GM23248 (cell line): ENCODE measurements around the gene CNGA4. TPM values are rescaled to one million over a fixed set of nuclear protein-coding genes. Genes with fewer than 3 reads are reported as not detected.

Source experiments
- DNase-seq: peaks from one replicate; pipeline ENCODE4 v3.0.0-alpha.2; 2015
- H2AFZ ChIP-seq: fragments of 200-600 bp; sonication (generic); 2 replicates; pipeline ENCODE4 v1.6.1; 2016; ENCODE audit warnings: antibody characterized with exemption
- H3F3A ChIP-seq: fragments of 200-600 bp; sonication (generic); 2 replicates; pipeline ENCODE4 v1.6.1; 2016; ENCODE audit warnings: mild to moderate bottlenecking, antibody characterized with exemption, mixed run types; ENCODE audit not compliant: insufficient read depth
- H3K27ac ChIP-seq: fragments of 200-600 bp; sonication (generic); 2 replicates; pipeline ENCODE4 v1.5.1; 2016; ENCODE audit warnings: mild to moderate bottlenecking
- H3K27me3 ChIP-seq: fragments of 200-600 bp; sonication (generic); replicated peaks from 2 replicates; pipeline ENCODE4 v1.6.1; 2016; ENCODE audit warnings: mild to moderate bottlenecking; ENCODE audit not compliant: insufficient read depth
- H3K36me3 ChIP-seq: fragments of 200-600 bp; sonication (generic); 2 replicates; pipeline ENCODE4 v1.6.1; 2016; ENCODE audit warnings: low read depth, mild to moderate bottlenecking
- H3K4me1 ChIP-seq: fragments of 200-600 bp; sonication (generic); 2 replicates; pipeline ENCODE4 v1.6.1; 2016; ENCODE audit warnings: mild to moderate bottlenecking; ENCODE audit not compliant: insufficient read depth
- H3K4me2 ChIP-seq: fragments of 200-600 bp; sonication (generic); one replicate; pipeline ENCODE4 v1.6.1; 2016; ENCODE audit warnings: mild to moderate bottlenecking; ENCODE audit not compliant: unreplicated experiment
- H3K4me3 ChIP-seq: fragments of 200-600 bp; sonication (generic); 2 replicates; pipeline ENCODE4 v1.5.1; 2016; ENCODE audit warnings: mild to moderate bottlenecking
- H3K79me2 ChIP-seq: fragments of 200-600 bp; sonication (generic); 2 replicates; pipeline ENCODE4 v1.6.1; 2016; ENCODE audit warnings: mild to moderate bottlenecking; ENCODE audit not compliant: insufficient read depth
- H3K9ac ChIP-seq: fragments of 200-600 bp; sonication (generic); 2 replicates; pipeline ENCODE4 v1.6.1; 2016; ENCODE audit warnings: mild to moderate bottlenecking
- H3K9me2 ChIP-seq: fragments of 200-600 bp; sonication (generic); 2 replicates; pipeline ENCODE4 v1.6.1; 2016; ENCODE audit warnings: mixed run types, mild to moderate bottlenecking, moderate library complexity; ENCODE audit not compliant: insufficient read depth
- H3K9me3 ChIP-seq: fragments of 200-600 bp; sonication (generic); one replicate; pipeline ENCODE4 v1.6.1; 2017; ENCODE audit warnings: low read depth
- H4K20me1 ChIP-seq: fragments of 200-600 bp; sonication (generic); 2 replicates; pipeline ENCODE4 v1.6.0; 2016; ENCODE audit not compliant: insufficient read depth
- EZH2 ChIP-seq: fragments of 200-600 bp; sonication (generic); IDR thresholded peaks from 2 replicates; pipeline ENCODE4 v1.6.1; 2018; ENCODE audit warnings: antibody characterized with exemption, mild to moderate bottlenecking; ENCODE audit not compliant: insufficient read depth, poor library complexity, severe bottlenecking
- EZH2phosphoT487 ChIP-seq: fragments of 200-600 bp; sonication (generic); IDR thresholded peaks from 2 replicates; pipeline ENCODE4 v1.6.1; 2018; ENCODE audit warnings: antibody characterized with exemption, moderate library complexity, mild to moderate bottlenecking, low read depth; ENCODE audit not compliant: insufficient read depth
- WGBS, 2 experiments: methylation state at CpG; one replicate each; pipeline ENCODE4 v1.1.6; 2015 to 2017; ENCODE audit warnings: low lambda C conversion rate in 2 of 2, low coverage in 1 of 2; ENCODE audit errors: missing lambda C conversion rate in 2 of 2; 5-methylcytosine and 5-hydroxymethylcytosine counted together
- in situ Hi-C: fragments of 300-500 bp; cut with MboI; formaldehyde crosslinking; loops from 2 replicates; pipeline ENCODE4 v1.15.0; 2020
- polyA plus RNA-seq: library from polyadenylated mRNA; unstranded; fragments of >200 nt; fragmentation: Nextera tagmentation; extraction: Ambion mirVana; gene quantifications from 2 replicates; pipeline ENCODE4 v1.2.1, GENCODE V29; 2016
- total RNA-seq: library from RNA; depleted of rRNA; stranded (reverse); fragments of >200 nt; shearing (Covaris generic); gene quantifications from 2 replicates; pipeline ENCODE4 v1.2.3, GENCODE V29; 2014; rRNA removed

The CNGA4 gene, protein sequence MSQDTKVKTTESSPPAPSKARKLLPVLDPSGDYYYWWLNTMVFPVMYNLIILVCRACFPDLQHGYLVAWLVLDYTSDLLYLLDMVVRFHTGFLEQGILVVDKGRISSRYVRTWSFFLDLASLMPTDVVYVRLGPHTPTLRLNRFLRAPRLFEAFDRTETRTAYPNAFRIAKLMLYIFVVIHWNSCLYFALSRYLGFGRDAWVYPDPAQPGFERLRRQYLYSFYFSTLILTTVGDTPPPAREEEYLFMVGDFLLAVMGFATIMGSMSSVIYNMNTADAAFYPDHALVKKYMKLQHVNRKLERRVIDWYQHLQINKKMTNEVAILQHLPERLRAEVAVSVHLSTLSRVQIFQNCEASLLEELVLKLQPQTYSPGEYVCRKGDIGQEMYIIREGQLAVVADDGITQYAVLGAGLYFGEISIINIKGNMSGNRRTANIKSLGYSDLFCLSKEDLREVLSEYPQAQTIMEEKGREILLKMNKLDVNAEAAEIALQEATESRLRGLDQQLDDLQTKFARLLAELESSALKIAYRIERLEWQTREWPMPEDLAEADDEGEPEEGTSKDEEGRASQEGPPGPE
- not detected in 2 replicates for total RNA-seq
- not detected in 2 replicates for polyA plus RNA-seq

DNA sequence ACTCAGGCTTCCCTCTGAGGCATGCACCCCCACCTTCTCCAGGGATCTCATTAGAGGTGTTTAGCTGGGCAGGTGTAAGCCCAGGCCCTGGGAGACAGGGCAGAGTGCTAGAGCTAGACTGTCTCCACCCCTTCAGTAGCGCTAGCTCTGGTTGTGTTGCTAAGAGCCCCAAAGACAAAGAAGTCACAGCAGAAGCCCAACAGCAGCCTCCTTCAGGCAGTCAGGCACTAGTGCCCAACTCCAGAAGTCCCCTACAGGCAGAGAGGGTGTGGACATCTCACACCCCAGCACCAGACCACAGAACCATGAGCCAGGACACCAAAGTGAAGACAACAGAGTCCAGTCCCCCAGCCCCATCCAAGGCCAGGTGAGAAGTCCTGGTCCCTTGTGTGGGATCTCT lies at the start of gene CNGA4:
Gene CNGA4, plus strand, starts transcription at position 188 of the 400 bp plus-strand sequence. Its CDS starts 118 bp downstream, at position 306.
- H3K9me3 ChIP-seq, result no peaks in the 10 kb centered on the region
- no peaks in the 10 kb centered on the region for H3K36me3 ChIP-seq
- 50 to 53% methylated on average over 1 of the region's 1 CpG for WGBS, 2 experiments
- in situ Hi-C loops, result no loop called here
- no peak within 1 kb of the TSS for H3K4me2 ChIP-seq
- H3K27me3 ChIP-seq, result no peaks in the 10 kb centered on the region
- no peak for DNase-seq
- no peak within 1 kb of the TSS for H2AFZ ChIP-seq
- H3F3A ChIP-seq, result peaks cover 3% of the 10 kb centered on the region; the same call in 1 of the 2 replicates
- H4K20me1 ChIP-seq, result no peaks in the 10 kb centered on the region
- no peaks in the 10 kb centered on the region for H3K4me1 ChIP-seq
- peaks cover 5% of the 10 kb centered on the region for H3K79me2 ChIP-seq
- TF ChIP-seq EZH2 (no peak), EZH2phosphoT487 (no peak)
- no peak within 1 kb of the TSS for H3K9ac ChIP-seq
- H3K9me2 ChIP-seq, result no peaks in the 10 kb centered on the region
- no peak within 1 kb of the TSS for H3K4me3 ChIP-seq
- H3K27ac ChIP-seq, result no peak within 1 kb of the TSS

GRCh38 chr11:6191742-6192141 lies 47.1 kb upstream of the CNGA4 start:
- in situ Hi-C loops, result no loop called here
- DNase-seq, result no peak

DNA sequence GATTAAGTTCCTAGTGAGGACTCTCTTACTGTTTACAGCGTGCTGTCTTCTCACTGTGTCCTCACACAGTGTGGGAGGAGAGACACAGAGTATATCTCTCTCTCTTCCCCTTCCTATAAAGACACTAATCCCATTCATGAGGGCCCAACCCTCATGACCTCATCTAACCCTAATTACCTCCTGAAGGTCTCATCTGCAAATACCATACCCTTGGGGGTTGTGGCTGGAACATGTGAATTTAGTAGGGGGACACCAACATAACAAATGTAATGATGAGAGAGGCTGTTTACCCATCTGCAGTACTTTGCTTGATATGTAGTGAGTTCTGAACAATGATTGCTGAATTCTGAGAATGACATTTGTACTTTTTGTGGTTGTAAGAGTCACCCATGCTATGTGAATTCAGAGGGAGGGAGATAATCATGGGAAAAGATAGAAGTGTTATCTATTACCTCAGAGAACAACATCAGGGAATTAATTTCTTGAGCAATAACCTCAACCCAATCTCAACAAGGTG lies 44.8 kb upstream of the CNGA4 start:
- no peak for DNase-seq
- H3K9ac ChIP-seq, result no peak overlapping the region
- no peaks in the 10 kb centered on the region for H3K79me2 ChIP-seq
- no peaks in the 10 kb centered on the region for H3K27me3 ChIP-seq
- TF ChIP-seq EZH2phosphoT487, result no peak
- no peak for TF ChIP-seq EZH2
- 33 to 40% methylated on average over 1 of the region's 1 CpG for WGBS, 2 experiments
- no peak overlapping the region for H3K4me3 ChIP-seq
- no peaks in the 10 kb centered on the region for H4K20me1 ChIP-seq
- no peak overlapping the region for H3K27ac ChIP-seq
- no peak overlapping the region for H3K4me2 ChIP-seq
- H3F3A ChIP-seq, result no peaks in the 10 kb centered on the region
- H2AFZ ChIP-seq, result no peak overlapping the region
- in situ Hi-C loops, result no loop called here
- H3K9me3 ChIP-seq, result no peaks in the 10 kb centered on the region
- H3K36me3 ChIP-seq, result no peaks in the 10 kb centered on the region
- H3K4me1 ChIP-seq, result no peaks in the 10 kb centered on the region
- H3K9me2 ChIP-seq, result no peaks in the 10 kb centered on the region

More at GRCh38 chr11:6191742-6192141, 47.1 kb upstream of the CNGA4 start:
- H3K4me3 ChIP-seq, result no peak overlapping the region
- no peaks in the 10 kb centered on the region for H3K36me3 ChIP-seq
- H3K9me2 ChIP-seq, result no peaks in the 10 kb centered on the region
- no peaks in the 10 kb centered on the region for H3K9me3 ChIP-seq
- H2AFZ ChIP-seq, result no peak overlapping the region
- no peaks in the 10 kb centered on the region for H3K4me1 ChIP-seq
- H3K27ac ChIP-seq, result no peak overlapping the region
- no peak overlapping the region for H3K9ac ChIP-seq
- no peaks in the 10 kb centered on the region for H3F3A ChIP-seq
- no peaks in the 10 kb centered on the region for H3K27me3 ChIP-seq
- no peaks in the 10 kb centered on the region for H4K20me1 ChIP-seq
- H3K4me2 ChIP-seq, result no peak overlapping the region
- no peak for TF ChIP-seq EZH2phosphoT487
- TF ChIP-seq EZH2, result no peak
- H3K79me2 ChIP-seq, result no peaks in the 10 kb centered on the region

- 47 to 51% methylated on average over 4 of the region's 4 CpGs for WGBS, 2 experiments
- H3K27me3 ChIP-seq, result no peaks in the 10 kb centered on the region
- in situ Hi-C loops, result no loop called here
- no peaks in the 10 kb centered on the region for H3K9me3 ChIP-seq
- no peak overlapping the region for H3K9ac ChIP-seq
- H3F3A ChIP-seq, result 0 out of 2 replicates have a peak, but pooled peaks cover 3% of the 10 kb centered on the region
- H3K79me2 ChIP-seq, result no peaks in the 10 kb centered on the region
- H3K4me2 ChIP-seq, result no peak overlapping the region
- no peaks in the 10 kb centered on the region for H3K36me3 ChIP-seq
- H2AFZ ChIP-seq, result no peak overlapping the region
- no peaks in the 10 kb centered on the region for H3K9me2 ChIP-seq
- TF ChIP-seq EZH2 (no peak), EZH2phosphoT487 (no peak)
- no peak for DNase-seq
- no peak overlapping the region for H3K4me3 ChIP-seq
- no peak overlapping the region for H3K27ac ChIP-seq
- H4K20me1 ChIP-seq, result no peaks in the 10 kb centered on the region
- H3K4me1 ChIP-seq, result peaks cover 5% of the 10 kb centered on the region
Observed at GRCh38 chr11:6196396-6196795, 42.5 kb upstream of the CNGA4 start.
